ENCODE results near the gene PXDN. TPM values are rescaled to one million over a fixed set of nuclear protein-coding genes. Genes with fewer than 3 reads are reported as not detected.

Gene PXDN
- total RNA-seq, 1 experiment from 2014 or later: 146 TPM

- peak; percentile 67 for DNase-seq (ENCODE audit: low spot score)
- H3K36me3 Mint-ChIP-seq: peaks cover 2% of the 10 kb centered on the region; the same call in 1 of the 2 replicates
- peaks cover 33% of the 10 kb centered on the region for H3K4me1 Mint-ChIP-seq
- ChIA-PET CTCF (no interaction called here), POLR2A (no interaction called here)
- peak; percentile 38 for ATAC-seq
- peak overlapping the region; percentile 54 for H3K4me3 Mint-ChIP-seq
- no peaks in the 10 kb centered on the region for H3K9me3 Mint-ChIP-seq
- peak; percentile 73; the same call in 1 of the 2 replicates for TF ChIP-seq ARID4B (CRISPR knock-in tag; IDR thresholded peaks at IDR 0.05; ENCODE audit: borderline replicate concordance)
- TF ChIP-seq ESRRA (CRISPR knock-in tag; IDR thresholded peaks at IDR 0.05; ENCODE audit: borderline replicate concordance): 0 out of 2 replicates have a peak, but pooled peaks have one; percentile 22
- peak; percentile 60; the same call in 1 of the 2 replicates for TF ChIP-seq HMGXB4 (CRISPR knock-in tag; IDR thresholded peaks at IDR 0.05)
- TF ChIP-seq ATF1 (CRISPR knock-in tag; IDR thresholded peaks at IDR 0.05): peak; percentile 73; the same call in 1 of the 2 replicates
- peak; percentile 30; the same call in 1 of the 2 replicates for TF ChIP-seq ETV6 (CRISPR knock-in tag; IDR thresholded peaks at IDR 0.05)
- TF ChIP-seq FOXP1 (CRISPR knock-in tag; IDR thresholded peaks at IDR 0.05; ENCODE audit: borderline replicate concordance): peak; percentile 90
- 0 out of 2 replicates have a peak, but pooled peaks have one; percentile 11 for TF ChIP-seq ZNF281 (CRISPR knock-in tag; IDR thresholded peaks at IDR 0.05)
- no peak for TF ChIP-seq E2F4 (CRISPR knock-in tag; IDR thresholded peaks at IDR 0.05; ENCODE audit: borderline replicate concordance, low read depth)
- TF ChIP-seq KAT7 (CRISPR knock-in tag; IDR thresholded peaks at IDR 0.05; ENCODE audit: borderline replicate concordance): 0 out of 2 replicates have a peak, but pooled peaks have one; percentile 34
- TF ChIP-seq MYBL2 (CRISPR knock-in tag; IDR thresholded peaks at IDR 0.05): no peak
- H3K27ac Mint-ChIP-seq: no peak overlapping the region
- H3K27me3 Mint-ChIP-seq (ENCODE audit: low read depth): peaks cover 41% of the 10 kb centered on the region
These were observed 217 bp downstream of the PXDN start for GRCh38 chr2:1744151-1744445.

- ATAC-seq (peak; percentile 17), DNase-seq (ENCODE audit: low spot score) (peak; percentile 70)
- Mint-ChIP-seq H3K9me3 (no peaks in the 10 kb centered on the region), H3K36me3 (peaks cover 2% of the 10 kb centered on the region; the same call in 1 of the 2 replicates), H3K4me1 (peaks cover 37% of the 10 kb centered on the region), H3K27me3 (ENCODE audit: low read depth) (peaks cover 36% of the 10 kb centered on the region), H3K4me3 (peak overlapping the region; percentile 98), H3K27ac (no peak overlapping the region)
- ChIA-PET CTCF (no interaction called here), POLR2A (interaction anchor here (0.8 kb wide), 1 partner anchor 118 kb away, joined by 3 read pairs; no protein-coding TSS in a partner anchor)
- 0 out of 2 replicates have a peak, but pooled peaks have one; percentile 6 for TF ChIP-seq HMGXB4 (CRISPR knock-in tag; IDR thresholded peaks at IDR 0.05)
- no peak for TF ChIP-seq IRF1 (CRISPR knock-in tag; IDR thresholded peaks at IDR 0.05)
- TF ChIP-seq AFF4 (CRISPR knock-in tag; IDR thresholded peaks at IDR 0.05; ENCODE audit: borderline replicate concordance): no peak
- TF ChIP-seq ZNF219 (CRISPR knock-in tag; IDR thresholded peaks at IDR 0.05; ENCODE audit: borderline replicate concordance): no peak
- no peak for TF ChIP-seq USF1 (CRISPR knock-in tag; IDR thresholded peaks at IDR 0.05)
These were observed 742 bp downstream of the PXDN start for GRCh38 chr2:1743396-1744150.
